ENCODE results near the gene HMX1. TPM values are rescaled to one million over a fixed set of nuclear protein-coding genes. Genes with fewer than 3 reads are reported as not detected.

Gene HMX1
- total RNA-seq, 2 donors from 2014 or later: not detected

DNA sequence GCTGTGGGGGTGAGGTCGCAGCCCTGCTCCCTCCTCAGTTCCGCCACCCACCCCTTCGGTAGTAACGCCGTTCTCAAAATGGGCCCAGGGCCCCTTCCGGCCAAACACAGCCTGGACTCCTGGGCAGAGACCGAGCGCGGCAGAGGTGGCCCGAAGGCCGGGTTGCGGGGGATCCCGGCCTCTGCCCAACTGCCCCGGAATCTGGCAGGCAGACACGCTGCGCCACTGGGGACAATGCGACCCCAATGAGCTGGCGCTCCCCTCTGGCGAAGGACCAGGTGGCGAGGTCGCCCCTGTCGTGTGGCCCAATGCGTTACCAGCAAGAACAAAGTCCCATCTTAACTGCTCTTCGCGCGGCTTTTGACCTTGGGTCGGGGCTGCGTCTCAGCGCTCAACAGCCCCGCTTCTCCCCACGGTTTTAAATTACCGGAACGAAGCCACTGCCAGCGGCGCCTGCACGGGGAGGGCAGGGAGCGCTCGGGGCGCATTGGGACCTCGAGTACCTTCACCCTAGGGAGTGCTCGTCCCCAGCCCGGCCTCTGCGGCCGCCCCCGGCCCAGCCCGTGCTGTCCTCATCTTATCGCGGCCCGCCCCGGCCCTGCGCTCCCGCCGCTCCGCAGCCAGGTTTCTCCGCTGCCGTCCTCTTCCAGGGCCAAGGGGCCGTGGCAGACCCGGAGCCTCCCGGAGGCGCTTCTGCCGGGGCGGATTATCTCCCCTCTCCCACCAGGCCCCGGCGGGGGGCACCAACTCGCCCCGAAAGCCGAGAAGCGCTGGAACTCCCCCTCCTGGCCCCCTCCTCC, 22.2 kb upstream of the HMX1 start:
- no peaks in the 10 kb centered on the region for H3K9me3 Mint-ChIP-seq
- H3K4me3 Mint-ChIP-seq: no peak overlapping the region
- peaks cover 34% of the 10 kb centered on the region for H3K27me3 Mint-ChIP-seq (ENCODE audit: low read depth)
- no peaks in the 10 kb centered on the region for H3K36me3 Mint-ChIP-seq (ENCODE audit: insufficient read depth in 2 of 2)
- DNase-seq: no peak
- H3K27ac Mint-ChIP-seq: no peak overlapping the region
- ATAC-seq (replicated peaks in 1 of 2): no peak
- H3K4me1 Mint-ChIP-seq (ENCODE audit: low read depth): peaks cover 5% of the 10 kb centered on the region

DNA sequence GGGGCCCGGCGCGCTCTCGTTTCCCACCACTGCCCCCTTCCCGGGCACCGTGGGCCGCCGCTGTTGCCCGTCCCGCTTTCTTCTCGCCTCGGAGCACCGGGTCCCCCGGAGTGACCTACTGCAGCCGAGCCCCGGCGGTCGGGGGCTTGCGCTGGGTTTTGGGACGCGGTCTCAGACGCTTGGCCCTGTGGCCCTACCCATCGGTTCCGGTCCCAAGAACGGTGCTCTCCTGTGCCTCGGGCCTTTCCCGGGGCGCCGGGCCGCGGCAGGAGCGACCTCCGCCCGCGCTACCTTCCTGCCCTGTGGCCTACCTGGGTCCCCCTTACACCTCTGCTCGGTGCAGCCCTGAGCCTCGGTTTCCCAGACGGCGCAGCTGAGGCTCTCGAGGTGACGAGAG, 21.6 kb upstream of the HMX1 start:
- H3K27me3 Mint-ChIP-seq (ENCODE audit: low read depth): peaks cover 38% of the 10 kb centered on the region
- no peaks in the 10 kb centered on the region for H3K36me3 Mint-ChIP-seq (ENCODE audit: insufficient read depth in 2 of 2)
- DNase-seq (no peak), ATAC-seq (replicated peaks in 1 of 2) (no peak)
- H3K4me3 Mint-ChIP-seq: no peak overlapping the region
- H3K4me1 Mint-ChIP-seq (ENCODE audit: low read depth): peaks cover 5% of the 10 kb centered on the region
- no peaks in the 10 kb centered on the region for H3K9me3 Mint-ChIP-seq
- no peak overlapping the region for H3K27ac Mint-ChIP-seq

DNA sequence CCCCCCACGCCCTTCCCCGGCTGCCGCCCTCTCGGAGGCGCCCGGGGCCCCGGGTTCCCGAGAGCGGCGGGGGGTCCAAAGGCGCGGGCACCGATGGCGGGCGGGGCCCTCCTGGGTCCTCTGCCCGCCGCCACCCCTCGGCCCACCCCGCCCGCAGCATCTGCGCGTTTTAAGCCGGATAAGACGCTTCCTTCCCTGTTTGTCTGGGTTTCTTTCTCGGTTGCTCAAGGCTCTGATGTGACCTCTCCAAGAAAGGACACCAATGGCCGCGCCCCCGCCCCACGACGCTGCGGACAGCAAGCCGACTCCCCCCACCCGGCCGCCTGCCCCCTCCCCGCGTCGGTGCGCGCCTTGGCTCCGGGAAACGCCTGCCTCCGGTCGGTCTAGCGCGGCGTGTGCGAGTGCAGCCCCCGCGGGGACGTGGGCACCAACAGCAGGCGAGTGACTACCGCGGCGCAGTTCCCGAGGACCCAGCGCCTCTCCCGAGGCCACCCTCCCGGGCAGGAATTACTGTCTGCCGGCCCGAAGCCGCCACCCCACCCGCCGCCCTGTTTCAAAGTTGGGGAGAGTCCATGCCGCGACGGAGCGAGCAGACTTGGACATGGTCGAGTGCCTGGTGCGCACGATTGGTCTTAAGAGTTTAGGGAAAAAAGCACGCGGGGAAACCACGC, 21.1 kb upstream of the HMX1 start:
- ATAC-seq (replicated peaks in 1 of 2): no peak
- no peak overlapping the region for H3K4me3 Mint-ChIP-seq
- H3K27ac Mint-ChIP-seq: no peak overlapping the region
- no peaks in the 10 kb centered on the region for H3K36me3 Mint-ChIP-seq (ENCODE audit: insufficient read depth in 2 of 2)
- peaks cover 5% of the 10 kb centered on the region for H3K4me1 Mint-ChIP-seq (ENCODE audit: low read depth)
- H3K27me3 Mint-ChIP-seq (ENCODE audit: low read depth): peaks cover 43% of the 10 kb centered on the region
- H3K9me3 Mint-ChIP-seq: no peaks in the 10 kb centered on the region
- no peak for DNase-seq

DNA sequence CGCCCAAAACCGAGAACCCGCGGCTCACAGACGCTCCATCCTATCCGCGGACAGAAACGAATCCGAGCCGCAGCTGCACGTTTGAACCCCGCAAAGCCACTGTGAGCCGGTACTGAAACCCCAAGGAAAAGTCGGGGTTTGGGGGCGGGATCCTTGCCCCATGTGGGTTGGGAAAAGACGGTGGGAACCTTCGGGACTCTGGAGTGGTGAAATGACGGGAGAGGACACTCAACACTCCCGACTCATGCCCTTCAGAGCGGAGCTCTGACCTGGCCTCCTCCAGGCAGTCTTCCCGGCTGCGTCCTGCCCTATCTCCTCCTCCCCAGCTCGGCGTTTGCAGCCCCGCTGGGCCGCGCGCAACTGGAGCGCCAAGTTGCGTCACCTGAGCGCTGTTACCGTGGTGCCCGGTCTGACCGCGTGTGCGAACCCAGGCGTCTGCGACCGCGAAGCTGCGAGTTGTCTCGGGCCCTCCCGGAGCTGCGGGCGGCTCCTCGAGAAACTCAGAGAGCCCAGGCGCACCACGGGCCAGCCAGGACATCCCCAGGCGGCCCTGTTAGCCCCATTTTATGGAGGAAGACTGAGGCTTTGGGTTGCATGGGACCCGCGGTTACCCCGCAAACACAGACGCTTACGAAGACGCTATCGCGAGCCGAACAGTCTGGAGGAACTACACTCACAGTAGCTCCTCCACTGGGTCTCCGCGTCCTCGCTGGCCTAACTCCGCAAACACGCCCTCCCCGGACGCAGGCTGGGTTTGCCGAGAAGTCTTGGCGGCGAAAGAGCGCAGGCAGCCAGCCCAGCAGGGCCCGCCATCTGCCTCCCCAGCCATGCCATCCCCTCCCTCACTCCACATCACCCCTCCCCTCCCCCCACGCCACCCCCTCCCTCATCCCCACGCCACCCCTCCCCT, 20.3 kb upstream of the HMX1 start:
- Mint-ChIP-seq H3K9me3 (no peaks in the 10 kb centered on the region), H3K27ac (no peak overlapping the region), H3K4me3 (peak overlapping the region; percentile 25 to 52), H3K27me3 (ENCODE audit: low read depth) (peaks cover 50% of the 10 kb centered on the region), H3K36me3 (ENCODE audit: insufficient read depth in 2 of 2) (peaks cover 0 to 1% of the 10 kb centered on the region in 2 donors), H3K4me1 (ENCODE audit: low read depth) (peaks cover 5% of the 10 kb centered on the region)
- ATAC-seq (replicated peaks in 1 of 2) (peak in 1 of 2 donors; percentile 32), DNase-seq (no peak)

DNA sequence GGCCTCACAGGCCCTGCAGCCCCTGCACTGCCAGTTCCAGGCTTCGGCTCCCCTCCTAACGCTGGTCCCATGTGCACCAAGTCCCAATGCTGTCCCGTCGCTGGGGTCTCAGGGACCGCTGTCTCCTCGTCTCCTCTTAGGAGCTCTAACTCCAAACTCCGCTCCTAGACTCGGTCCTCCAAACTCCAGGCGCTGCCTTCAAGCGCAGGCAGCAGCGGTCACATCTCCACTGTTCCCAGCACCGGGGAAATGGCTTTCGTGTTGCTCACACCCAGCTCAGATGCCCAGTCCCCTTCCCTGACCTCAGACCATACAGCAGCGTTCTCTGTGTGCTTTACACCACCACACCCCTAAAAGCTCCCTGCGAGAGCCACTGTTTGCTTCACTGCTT, 19.6 kb upstream of the HMX1 start:
- peaks cover 5% of the 10 kb centered on the region for H3K4me1 Mint-ChIP-seq (ENCODE audit: low read depth)
- no peak for DNase-seq
- H3K9me3 Mint-ChIP-seq: no peaks in the 10 kb centered on the region
- no peak overlapping the region for H3K27ac Mint-ChIP-seq
- peaks cover 51% of the 10 kb centered on the region for H3K27me3 Mint-ChIP-seq (ENCODE audit: low read depth)
- H3K4me3 Mint-ChIP-seq: peak overlapping the region in 1 of 2 donors; percentile 34
- H3K36me3 Mint-ChIP-seq (ENCODE audit: insufficient read depth in 2 of 2): peaks cover 1% of the 10 kb centered on the region in 2 donors
- ATAC-seq (replicated peaks in 1 of 2): no peak

DNA sequence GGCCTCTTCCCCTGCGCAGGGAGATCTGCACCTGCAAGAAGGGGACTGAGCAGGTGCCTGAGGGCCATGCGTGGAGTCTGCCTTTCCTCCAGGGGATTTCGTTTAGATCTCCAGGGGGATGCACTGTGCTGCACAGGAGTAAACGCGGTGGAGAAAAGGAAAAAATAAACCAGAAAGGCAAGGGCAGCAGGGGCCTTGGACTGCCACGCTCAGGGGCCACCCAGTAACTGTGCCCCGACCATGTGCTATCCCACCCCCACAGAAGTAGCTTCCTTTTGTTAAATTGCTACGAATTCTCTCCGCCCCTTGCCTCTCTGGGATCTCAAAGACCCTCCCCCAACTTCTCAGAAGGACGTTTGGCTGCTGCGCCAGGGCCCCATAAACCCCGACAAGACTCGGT, 17.2 kb upstream of the HMX1 start:
- peaks cover 43% of the 10 kb centered on the region for H3K27me3 Mint-ChIP-seq (ENCODE audit: low read depth)
- H3K4me3 Mint-ChIP-seq: no peak overlapping the region
- no peaks in the 10 kb centered on the region for H3K9me3 Mint-ChIP-seq
- ATAC-seq (replicated peaks in 1 of 2) (no peak), DNase-seq (no peak)
- peaks cover 5% of the 10 kb centered on the region for H3K4me1 Mint-ChIP-seq (ENCODE audit: low read depth)
- peaks cover 1% of the 10 kb centered on the region in 2 donors for H3K36me3 Mint-ChIP-seq (ENCODE audit: insufficient read depth in 2 of 2)
- H3K27ac Mint-ChIP-seq: no peak overlapping the region

DNA sequence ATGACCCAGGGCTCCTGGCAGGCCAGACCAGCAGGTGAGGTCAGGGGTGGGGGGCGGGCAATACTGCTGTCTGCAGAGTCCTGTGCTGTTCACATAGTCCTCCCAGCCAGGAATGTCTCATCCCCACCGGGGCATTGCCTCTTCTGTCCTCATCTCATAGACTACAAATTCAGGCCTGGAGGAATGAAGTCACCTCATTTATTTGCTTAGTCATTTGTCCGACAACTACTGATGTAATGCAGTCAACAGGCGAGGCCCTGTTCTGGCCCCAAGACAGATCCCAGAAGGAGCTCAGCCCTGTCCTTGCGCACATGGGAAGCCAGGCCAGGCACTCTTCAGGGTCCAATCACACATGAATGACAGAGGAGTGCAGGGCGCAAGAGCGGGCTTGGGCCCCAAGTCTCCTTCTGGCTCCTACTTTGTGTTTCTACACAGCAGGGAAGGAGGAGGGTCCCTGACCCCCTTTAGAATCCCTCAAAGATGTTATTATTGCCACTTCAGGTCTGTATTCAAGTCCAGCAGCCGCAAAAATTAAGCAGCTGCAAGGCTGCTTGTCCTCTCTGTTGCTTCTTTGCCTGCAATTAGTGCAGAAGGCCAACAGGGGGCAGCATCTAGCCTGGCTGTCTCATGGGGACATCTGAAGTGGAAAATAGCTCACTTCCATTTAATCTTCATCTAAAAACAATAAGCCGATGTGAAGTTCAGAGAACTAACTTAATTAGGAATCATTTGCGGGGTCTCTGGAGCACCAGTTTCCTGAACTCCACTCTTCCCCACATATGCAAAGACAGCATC, 15.2 kb upstream of the HMX1 start:
- H3K27me3 Mint-ChIP-seq (ENCODE audit: low read depth): peaks cover 43% of the 10 kb centered on the region
- no peak overlapping the region for H3K27ac Mint-ChIP-seq
- no peaks in the 10 kb centered on the region for H3K9me3 Mint-ChIP-seq
- H3K4me1 Mint-ChIP-seq (ENCODE audit: low read depth): peaks cover 5% of the 10 kb centered on the region
- ATAC-seq (replicated peaks in 1 of 2): no peak
- DNase-seq: no peak
- peaks cover 1% of the 10 kb centered on the region in 2 donors for H3K36me3 Mint-ChIP-seq (ENCODE audit: insufficient read depth in 2 of 2)
- H3K4me3 Mint-ChIP-seq: no peak overlapping the region

DNA sequence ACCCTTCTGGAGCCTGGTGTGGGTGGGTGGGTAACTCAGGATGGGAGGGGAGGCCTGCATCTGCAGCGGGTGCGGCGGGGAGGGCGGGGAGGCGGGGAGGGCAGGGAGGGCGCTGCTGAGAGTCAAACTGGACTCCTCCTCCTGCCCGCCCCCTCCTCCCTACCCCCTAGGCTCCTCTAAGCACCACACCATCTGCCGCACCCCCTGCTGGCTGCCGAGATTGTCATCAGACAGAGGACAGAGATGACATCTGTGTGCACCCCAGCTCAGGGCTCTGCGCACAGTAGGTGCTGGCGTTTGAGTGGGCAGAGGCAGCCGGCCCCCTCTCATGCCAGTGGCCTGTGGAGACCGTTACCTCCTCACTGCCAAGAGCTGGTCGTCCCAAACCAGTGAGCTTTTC, 10.6 kb upstream of the HMX1 start:
- Mint-ChIP-seq H3K4me1 (ENCODE audit: low read depth) (no peaks in the 10 kb centered on the region), H3K27ac (no peak overlapping the region), H3K36me3 (ENCODE audit: insufficient read depth in 2 of 2) (peaks cover 1% of the 10 kb centered on the region in 2 donors), H3K4me3 (no peak overlapping the region), H3K27me3 (ENCODE audit: low read depth) (peaks cover 25% of the 10 kb centered on the region), H3K9me3 (no peaks in the 10 kb centered on the region)
- ATAC-seq (replicated peaks in 1 of 2) (no peak), DNase-seq (no peak)

DNA sequence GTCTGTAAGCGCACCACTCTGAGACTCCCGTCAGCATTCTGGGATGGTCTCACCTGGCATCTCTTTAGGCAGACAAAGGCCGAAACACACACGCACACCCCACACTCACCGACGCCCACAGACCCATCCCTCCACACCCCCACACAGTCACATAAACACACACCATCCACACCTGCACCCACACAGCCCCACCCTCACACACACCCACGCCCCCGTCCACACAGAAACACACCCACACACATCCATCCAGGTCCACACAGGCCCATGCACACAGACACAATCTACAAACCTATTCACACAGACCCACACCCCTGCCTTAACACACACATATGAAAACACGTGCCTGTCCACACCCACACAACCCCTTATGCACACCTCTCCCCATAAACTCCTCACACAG, 9.2 kb upstream of the HMX1 start:
- Mint-ChIP-seq H3K27ac (no peak overlapping the region), H3K27me3 (ENCODE audit: low read depth) (peaks cover 35% of the 10 kb centered on the region), H3K4me3 (no peak overlapping the region), H3K4me1 (ENCODE audit: low read depth) (no peaks in the 10 kb centered on the region), H3K36me3 (ENCODE audit: insufficient read depth in 2 of 2) (no peaks in the 10 kb centered on the region), H3K9me3 (peaks cover 0 to 1% of the 10 kb centered on the region in 2 donors)
- DNase-seq: no peak
- no peak for ATAC-seq (replicated peaks in 1 of 2)

DNA sequence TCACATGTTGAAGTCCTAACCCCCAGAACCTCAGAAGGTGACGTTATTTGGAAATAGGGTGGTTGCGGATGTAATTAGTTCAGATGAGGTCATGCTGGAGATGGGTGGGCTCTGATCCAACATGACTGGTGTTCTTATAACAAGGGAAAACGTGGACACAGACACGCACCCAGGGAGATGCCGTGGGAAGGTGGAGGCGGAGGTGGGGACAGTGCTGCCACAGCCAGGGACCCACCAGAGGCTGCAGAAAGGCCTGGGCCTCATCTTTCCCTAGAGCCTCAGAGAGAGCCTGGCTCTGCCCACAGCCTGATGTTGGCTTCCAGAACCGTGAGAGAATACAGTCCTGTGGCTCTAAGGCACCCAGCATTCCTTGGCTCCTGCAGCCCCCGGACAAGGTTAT, 7.9 kb upstream of the HMX1 start:
- H3K4me1 Mint-ChIP-seq (ENCODE audit: low read depth): no peaks in the 10 kb centered on the region
- no peak overlapping the region for H3K4me3 Mint-ChIP-seq

DNA sequence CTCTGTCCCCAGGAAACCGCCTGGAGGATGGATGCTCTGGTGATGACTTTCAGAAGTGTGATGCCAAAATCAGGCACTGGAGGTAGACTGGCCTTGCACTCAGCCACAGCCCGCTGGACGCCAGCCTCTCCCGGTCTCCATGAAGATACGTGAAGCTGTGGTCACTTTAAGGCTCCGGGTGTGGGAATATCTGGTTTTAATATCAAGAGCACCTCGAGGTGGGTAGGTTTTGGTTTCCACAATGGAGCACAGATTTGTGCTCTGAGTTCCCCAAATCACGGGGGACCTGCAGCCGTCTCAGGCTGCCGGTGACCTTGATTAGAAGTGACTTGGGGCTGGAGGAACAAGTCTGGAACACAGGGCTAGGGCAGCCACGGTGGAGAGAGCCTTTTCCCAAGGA, 6.8 kb upstream of the HMX1 start:
- peaks cover 59% of the 10 kb centered on the region for H3K27me3 Mint-ChIP-seq (ENCODE audit: low read depth)
- ATAC-seq (replicated peaks in 1 of 2) (no peak), DNase-seq (no peak)
- peaks cover 3 to 6% of the 10 kb centered on the region in 2 donors for H3K36me3 Mint-ChIP-seq (ENCODE audit: insufficient read depth in 2 of 2)
- H3K4me1 Mint-ChIP-seq (ENCODE audit: low read depth): no peaks in the 10 kb centered on the region
- H3K9me3 Mint-ChIP-seq: peaks cover 3 to 4% of the 10 kb centered on the region in 2 donors
- H3K4me3 Mint-ChIP-seq: no peak overlapping the region
- H3K27ac Mint-ChIP-seq: no peak overlapping the region

More for the DNA sequence above, 7.9 kb upstream of the HMX1 start:
- peaks cover 3 to 4% of the 10 kb centered on the region in 2 donors for H3K9me3 Mint-ChIP-seq
- no peak for ATAC-seq (replicated peaks in 1 of 2)
- peaks cover 48% of the 10 kb centered on the region for H3K27me3 Mint-ChIP-seq (ENCODE audit: low read depth)
- no peak overlapping the region for H3K27ac Mint-ChIP-seq
- peaks cover 3 to 6% of the 10 kb centered on the region in 2 donors for H3K36me3 Mint-ChIP-seq (ENCODE audit: insufficient read depth in 2 of 2)
- no peak for DNase-seq

DNA sequence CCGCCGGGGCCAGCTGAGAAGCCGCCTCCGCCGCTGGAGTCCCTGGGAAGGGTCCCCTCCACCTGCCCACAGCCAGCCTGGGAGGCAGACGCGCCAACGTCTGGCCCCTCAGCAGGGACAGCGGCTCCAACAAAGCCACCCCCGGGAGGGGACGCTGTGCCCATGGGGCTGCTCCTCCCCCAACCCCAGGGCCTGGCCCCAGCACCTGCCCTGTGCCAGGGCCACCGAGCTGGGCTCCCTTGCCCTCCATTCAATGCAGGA, 6.1 kb upstream of the HMX1 start:
- no peak overlapping the region for H3K4me3 Mint-ChIP-seq
- no peaks in the 10 kb centered on the region for H3K4me1 Mint-ChIP-seq (ENCODE audit: low read depth)
- H3K27ac Mint-ChIP-seq: no peak overlapping the region
- DNase-seq (no peak), ATAC-seq (replicated peaks in 1 of 2) (no peak)
- H3K27me3 Mint-ChIP-seq (ENCODE audit: low read depth): peaks cover 66% of the 10 kb centered on the region
- H3K9me3 Mint-ChIP-seq: peaks cover 3 to 4% of the 10 kb centered on the region in 2 donors
- peaks cover 3 to 6% of the 10 kb centered on the region in 2 donors for H3K36me3 Mint-ChIP-seq (ENCODE audit: insufficient read depth in 2 of 2)
